Endothelial cell of umbilical vein (primary cell): ENCODE data around the gene BLNK.

Source experiments
- EZH2 ChIP-seq: IDR thresholded peaks from 2 replicates; pipeline ENCODE4 v1.6.1; 2012; ENCODE audit warnings: borderline replicate concordance, low read depth, mild to moderate bottlenecking, moderate library complexity, low read length, inconsistent platforms; ENCODE audit not compliant: severe bottlenecking
- GATA2 ChIP-seq: IDR thresholded peaks from 2 replicates; pipeline ENCODE4 v1.7.0; 2011; ENCODE audit warnings: low read depth, mild to moderate bottlenecking, moderate library complexity, mixed read lengths, low read length; ENCODE audit not compliant: insufficient read length, insufficient read depth
- MYC ChIP-seq: IDR thresholded peaks from one replicate; pipeline ENCODE4 v1.6.1; 2011; ENCODE audit warnings: mild to moderate bottlenecking, low read depth, low read length
- POLR2A ChIP-seq: IDR thresholded peaks from 2 replicates; pipeline ENCODE4 v1.6.1; 2012; ENCODE audit warnings: low read depth, mild to moderate bottlenecking, control low read depth, low read length
- POLR2AphosphoS5 ChIP-seq: IDR thresholded peaks from 2 replicates; pipeline ENCODE4 v1.6.1; 2012; ENCODE audit warnings: low read depth, mild to moderate bottlenecking, control low read depth, low read length, moderate library complexity; ENCODE audit not compliant: insufficient read depth
- TF ChIP-seq, protein P1 (sequence below), 2 donors: IDR thresholded peaks; 1 replicate in 1 of 2; 2 replicates in 1 of 2; pipeline ENCODE4 v1.5.1; 2011; ENCODE audit warnings: low read length in 2 of 2, mild to moderate bottlenecking in 2 of 2, moderate library complexity in 2 of 2, control low read depth in 1 of 2, inconsistent platforms in 1 of 2, low read depth in 1 of 2; ENCODE audit not compliant: insufficient read depth in 1 of 2; ENCODE audit errors: extremely low read depth in 1 of 2
- TF ChIP-seq, protein P2 (sequence below): IDR thresholded peaks from 2 replicates; pipeline ENCODE4 v1.6.1; 2011; ENCODE audit not compliant: insufficient read depth, insufficient read length

DNA sequence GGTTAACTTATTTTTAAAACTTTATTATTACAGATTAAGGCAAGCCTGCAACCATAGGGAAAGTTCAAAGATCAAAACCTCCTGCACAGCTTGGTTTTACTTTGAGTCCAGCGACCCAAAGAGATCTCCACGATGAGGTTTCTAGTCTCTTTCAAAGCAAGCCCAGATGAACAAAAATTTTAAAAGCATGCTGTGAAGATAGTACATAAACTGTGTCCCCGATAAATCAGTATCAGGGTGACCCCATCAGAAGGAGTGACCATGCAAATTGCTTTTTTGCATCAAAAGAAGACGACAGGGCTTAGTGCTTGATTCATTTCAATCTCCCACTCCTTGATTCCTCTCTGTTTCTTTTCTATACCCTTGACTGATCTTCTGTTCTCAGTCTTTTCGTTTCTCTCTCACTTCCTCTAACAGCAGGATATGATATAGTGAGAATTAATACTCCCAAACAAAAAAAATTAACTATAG lies 16.8 kb upstream of the BLNK start:
- no peak for TF ChIP-seq POLR2A
- no peak for TF ChIP-seq POLR2AphosphoS5
- TF ChIP-seq, protein P1, sequence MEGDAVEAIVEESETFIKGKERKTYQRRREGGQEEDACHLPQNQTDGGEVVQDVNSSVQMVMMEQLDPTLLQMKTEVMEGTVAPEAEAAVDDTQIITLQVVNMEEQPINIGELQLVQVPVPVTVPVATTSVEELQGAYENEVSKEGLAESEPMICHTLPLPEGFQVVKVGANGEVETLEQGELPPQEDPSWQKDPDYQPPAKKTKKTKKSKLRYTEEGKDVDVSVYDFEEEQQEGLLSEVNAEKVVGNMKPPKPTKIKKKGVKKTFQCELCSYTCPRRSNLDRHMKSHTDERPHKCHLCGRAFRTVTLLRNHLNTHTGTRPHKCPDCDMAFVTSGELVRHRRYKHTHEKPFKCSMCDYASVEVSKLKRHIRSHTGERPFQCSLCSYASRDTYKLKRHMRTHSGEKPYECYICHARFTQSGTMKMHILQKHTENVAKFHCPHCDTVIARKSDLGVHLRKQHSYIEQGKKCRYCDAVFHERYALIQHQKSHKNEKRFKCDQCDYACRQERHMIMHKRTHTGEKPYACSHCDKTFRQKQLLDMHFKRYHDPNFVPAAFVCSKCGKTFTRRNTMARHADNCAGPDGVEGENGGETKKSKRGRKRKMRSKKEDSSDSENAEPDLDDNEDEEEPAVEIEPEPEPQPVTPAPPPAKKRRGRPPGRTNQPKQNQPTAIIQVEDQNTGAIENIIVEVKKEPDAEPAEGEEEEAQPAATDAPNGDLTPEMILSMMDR (IDR thresholded peaks at IDR 0.05; ENCODE audit: extremely low read depth in 1 of 2, insufficient read depth in 1 of 2, low read depth in 1 of 2, low read length in 2 of 2) = no peak
- TF ChIP-seq, protein P2, sequence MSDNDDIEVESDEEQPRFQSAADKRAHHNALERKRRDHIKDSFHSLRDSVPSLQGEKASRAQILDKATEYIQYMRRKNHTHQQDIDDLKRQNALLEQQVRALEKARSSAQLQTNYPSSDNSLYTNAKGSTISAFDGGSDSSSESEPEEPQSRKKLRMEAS = no peak
- no peak for TF ChIP-seq EZH2
- no peak for TF ChIP-seq GATA2
- no peak for TF ChIP-seq MYC
